Lower leg skin (tissue), 4 donors: ENCODE data around the gene ADARB2. TPM values are rescaled to one million over a fixed set of nuclear protein-coding genes. Genes with fewer than 3 reads are reported as not detected.

Experiments used
- DNase-seq, 2 donors: peaks; one replicate each; pipeline ENCODE4 v3.0.0-alpha.2; 2019; ENCODE audit warnings: low spot score in 2 of 2
- H3K4me3 ChIP-seq: fragments of 200-600 bp; sonication (generic); 2 replicates; pipeline ENCODE4 v1.5.1; 2017; ENCODE audit warnings: mild to moderate bottlenecking, low read depth; ENCODE audit not compliant: poor library complexity, severe bottlenecking
- POLR2A ChIP-seq, 2 donors: fragments of 450-650 bp; IDR thresholded peaks; one replicate each; pipeline ENCODE4 v1.6.1; 2016 to 2017; ENCODE audit warnings: antibody characterized with exemption in 2 of 2, mild to moderate bottlenecking in 1 of 2, moderate library complexity in 1 of 2
- WGBS, 2 donors: methylation state at CpG; one replicate each; pipeline ENCODE4 v1.1.5; 2018; 5-methylcytosine and 5-hydroxymethylcytosine counted together
- intact Hi-C: fragments of 100-400 bp; cut with DNase I; formaldehyde crosslinking; loops from one replicate; pipeline ENCODE4 v1.15.0; 2023; ENCODE audit warnings: low total_unique reads
- total RNA-seq, 4 donors: library from RNA; depleted of rRNA; stranded (reverse); fragments of >200 nt; gene quantifications; one replicate each; pipeline ENCODE4 v1.1.0, GENCODE V29; 2016
- TF ChIP-seq, protein P1 (sequence below), 3 donors: fragments of 450-650 bp; IDR thresholded peaks; one replicate each; pipeline ENCODE4 v1.5.1; 2016; ENCODE audit warnings: antibody characterized with exemption in 3 of 3, mild to moderate bottlenecking in 3 of 3, moderate library complexity in 2 of 3

Gene ADARB2
- total RNA-seq, 4 donors from 2014 or later: 0.72 to 3.6 (median 1.8) TPM

DNA sequence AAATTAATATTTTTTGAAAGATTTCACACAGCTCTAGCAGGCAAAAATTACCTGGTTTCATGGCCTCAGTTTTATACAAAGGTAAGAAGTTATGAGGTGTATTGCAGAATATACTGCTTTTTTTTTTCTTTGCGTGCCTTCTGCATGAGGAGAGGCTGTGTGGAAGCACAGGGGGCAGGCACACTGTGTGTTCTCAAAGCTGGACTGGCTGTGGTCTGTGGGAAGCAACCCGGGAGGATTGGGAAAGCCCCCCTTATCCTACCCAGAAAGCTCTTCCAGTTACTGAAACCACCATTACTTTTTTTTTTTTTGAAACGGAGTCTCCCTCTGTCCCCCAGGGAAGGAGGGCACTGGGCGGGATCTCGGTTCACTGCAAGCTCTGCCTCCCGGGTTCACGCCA lies 25.0 kb downstream of the ADARB2 start:
- no peak for TF ChIP-seq POLR2A (IDR thresholded peaks at IDR 0.05)
- TF ChIP-seq, protein P1, sequence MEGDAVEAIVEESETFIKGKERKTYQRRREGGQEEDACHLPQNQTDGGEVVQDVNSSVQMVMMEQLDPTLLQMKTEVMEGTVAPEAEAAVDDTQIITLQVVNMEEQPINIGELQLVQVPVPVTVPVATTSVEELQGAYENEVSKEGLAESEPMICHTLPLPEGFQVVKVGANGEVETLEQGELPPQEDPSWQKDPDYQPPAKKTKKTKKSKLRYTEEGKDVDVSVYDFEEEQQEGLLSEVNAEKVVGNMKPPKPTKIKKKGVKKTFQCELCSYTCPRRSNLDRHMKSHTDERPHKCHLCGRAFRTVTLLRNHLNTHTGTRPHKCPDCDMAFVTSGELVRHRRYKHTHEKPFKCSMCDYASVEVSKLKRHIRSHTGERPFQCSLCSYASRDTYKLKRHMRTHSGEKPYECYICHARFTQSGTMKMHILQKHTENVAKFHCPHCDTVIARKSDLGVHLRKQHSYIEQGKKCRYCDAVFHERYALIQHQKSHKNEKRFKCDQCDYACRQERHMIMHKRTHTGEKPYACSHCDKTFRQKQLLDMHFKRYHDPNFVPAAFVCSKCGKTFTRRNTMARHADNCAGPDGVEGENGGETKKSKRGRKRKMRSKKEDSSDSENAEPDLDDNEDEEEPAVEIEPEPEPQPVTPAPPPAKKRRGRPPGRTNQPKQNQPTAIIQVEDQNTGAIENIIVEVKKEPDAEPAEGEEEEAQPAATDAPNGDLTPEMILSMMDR (IDR thresholded peaks at IDR 0.05): no peak
- DNase-seq: no peak
- intact Hi-C loops: no loop called here
- WGBS, 2 donors: 87 to 92% methylated on average over 6 to 7 of the region's 7 CpGs
- H3K4me3 ChIP-seq: no peak overlapping the region

DNA sequence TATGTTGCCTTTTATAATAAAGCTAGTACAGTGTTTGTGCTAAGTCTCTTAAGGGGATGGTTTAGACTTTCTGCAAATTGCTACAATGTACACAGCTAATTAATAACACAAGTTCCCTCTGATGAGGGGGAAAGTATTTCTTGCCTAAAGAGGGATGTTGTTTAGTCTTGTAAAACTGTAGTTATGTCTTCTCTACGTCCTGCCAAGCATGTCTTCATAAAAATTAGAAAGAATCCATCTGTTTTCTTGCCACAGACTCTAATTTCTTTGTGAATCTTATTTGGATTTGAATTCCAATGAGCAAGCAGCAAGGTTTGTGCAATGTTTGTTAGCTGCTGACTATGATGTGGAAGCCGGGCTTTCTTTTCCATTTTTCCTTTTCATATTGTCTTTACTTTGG lies 28.2 kb downstream of the ADARB2 start:
- 41 to 42% methylated on average over 2 of the region's 2 CpGs for WGBS, 2 donors
- intact Hi-C loops: no loop called here
- DNase-seq: no peak
- no peak overlapping the region for H3K4me3 ChIP-seq
- TF ChIP-seq, protein P1 (IDR thresholded peaks at IDR 0.05): no peak
- no peak for TF ChIP-seq POLR2A (IDR thresholded peaks at IDR 0.05)

DNA sequence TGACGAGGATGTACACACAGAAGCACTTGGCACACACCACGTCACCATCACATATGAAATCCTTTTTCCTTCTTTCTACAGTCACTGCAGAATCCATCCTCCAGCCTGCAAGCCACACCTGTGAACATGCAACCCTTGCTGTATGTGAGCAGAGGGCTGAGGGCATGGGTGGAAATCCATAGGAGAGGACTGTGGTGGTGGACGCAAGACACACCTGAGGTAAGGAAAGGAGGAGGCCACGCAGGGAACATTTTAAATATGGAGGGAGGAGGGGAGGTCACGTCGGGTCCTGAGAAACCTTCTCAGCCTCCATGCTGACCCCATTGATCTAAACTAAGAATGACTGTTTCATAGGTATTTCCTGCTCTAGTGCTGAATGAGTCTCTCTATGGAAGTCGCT lies 28.6 kb downstream of the ADARB2 start:
- TF ChIP-seq, protein P1 (IDR thresholded peaks at IDR 0.05): no peak
- TF ChIP-seq POLR2A (IDR thresholded peaks at IDR 0.05): no peak
- WGBS, 2 donors: 74 to 75% methylated on average over 7 of the region's 7 CpGs
- H3K4me3 ChIP-seq: no peak overlapping the region
- DNase-seq: no peak
- intact Hi-C loops: no loop called here

DNA sequence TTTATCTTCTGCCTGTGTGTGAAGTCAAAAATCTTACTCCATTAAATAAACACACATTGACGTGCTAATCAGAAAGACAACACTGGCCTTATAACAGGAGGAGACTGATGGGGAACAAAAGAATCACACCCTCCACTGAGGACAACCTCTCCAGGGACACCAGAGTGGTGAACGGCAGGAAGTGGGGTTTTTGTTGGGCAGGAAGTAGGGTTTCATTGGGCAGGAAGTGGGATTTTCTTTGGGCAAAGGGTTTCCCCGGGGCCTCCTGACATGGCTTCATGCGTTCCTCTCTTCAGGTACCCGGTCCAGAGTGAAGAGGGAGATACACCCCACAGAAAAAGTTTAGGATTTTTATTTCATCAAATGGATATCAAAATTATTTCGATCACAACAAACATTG lies 30.6 kb downstream of the ADARB2 start:
- no peak for DNase-seq
- 37 to 40% methylated on average over 6 of the region's 6 CpGs for WGBS, 2 donors
- H3K4me3 ChIP-seq: no peak overlapping the region
- intact Hi-C loops: no loop called here
- no peak for TF ChIP-seq POLR2A (IDR thresholded peaks at IDR 0.05)
- TF ChIP-seq, protein P1 (IDR thresholded peaks at IDR 0.05): no peak

DNA sequence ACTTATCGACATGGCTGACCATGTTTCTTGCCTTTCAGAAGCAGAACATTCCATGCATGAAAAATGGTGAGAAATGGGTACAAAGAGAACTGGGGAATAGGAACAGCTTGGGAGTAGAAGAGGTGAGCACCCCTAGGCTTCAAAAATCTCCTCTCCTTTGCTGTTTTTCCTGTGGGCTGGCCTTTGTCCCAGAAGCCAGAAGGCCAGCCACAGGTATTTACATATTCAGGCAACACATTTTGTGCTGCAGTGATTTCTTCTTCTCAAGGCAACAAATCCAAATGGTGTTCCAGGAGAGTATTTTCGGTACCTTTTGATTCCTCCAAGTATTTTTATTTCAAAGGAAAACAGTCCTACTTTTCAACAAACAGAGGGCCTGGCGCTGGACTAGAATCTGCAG lies 31.1 kb downstream of the ADARB2 start:
- DNase-seq: no peak
- 92 to 94% methylated on average over 3 of the region's 3 CpGs for WGBS, 2 donors
- no peak for TF ChIP-seq POLR2A (IDR thresholded peaks at IDR 0.05)
- TF ChIP-seq, protein P1 (IDR thresholded peaks at IDR 0.05): no peak
- intact Hi-C loops: no loop called here
- no peak overlapping the region for H3K4me3 ChIP-seq

DNA sequence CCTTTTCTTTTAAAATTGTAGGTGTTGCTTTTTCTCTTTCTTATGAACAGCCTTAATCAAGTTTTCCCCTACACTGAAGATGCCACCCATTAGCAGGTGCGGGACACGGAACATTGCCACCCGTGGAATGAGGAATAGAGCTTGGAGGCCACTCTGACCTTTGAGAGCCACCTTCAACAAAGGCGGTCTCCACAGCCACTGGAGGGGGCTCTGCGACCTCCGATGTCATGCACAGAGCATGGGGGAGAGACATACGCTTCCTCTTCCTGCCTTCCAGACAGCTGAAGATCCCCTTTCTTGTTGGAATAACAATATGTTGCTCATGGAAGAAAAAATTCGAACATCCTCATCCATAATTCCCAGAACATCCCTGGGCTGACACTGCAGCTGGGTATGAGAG lies 39.1 kb downstream of the ADARB2 start:
- intact Hi-C loops: no loop called here
- no peak for DNase-seq
- no peak for TF ChIP-seq POLR2A (IDR thresholded peaks at IDR 0.05)
- TF ChIP-seq, protein P1 (IDR thresholded peaks at IDR 0.05): no peak
- WGBS, 2 donors: 80 to 84% methylated on average over 8 of the region's 8 CpGs
- no peak overlapping the region for H3K4me3 ChIP-seq
